ENCODE measurements around the gene ABHD17C. TPM values are rescaled to one million over a fixed set of nuclear protein-coding genes. Genes with fewer than 3 reads are reported as not detected.

Gene ABHD17C
- total and polyA plus RNA-seq, 2 experiments from 2014 or later = 11.3 to 23.8 TPM

GRCh38 chr15:80722811-80723210 is 27.7 kb downstream of the ABHD17C start:
- H4K20me1 ChIP-seq (replicated peaks; ENCODE audit: insufficient read depth) = 0 out of 2 replicates have a peak, but pooled peaks cover 3% of the 10 kb centered on the region
- H3F3A ChIP-seq (replicated peaks; ENCODE audit: low read depth) = no peaks in the 10 kb centered on the region
- no peak overlapping the region for H3K4me3 ChIP-seq
- peaks cover 11% of the 10 kb centered on the region for H3K36me3 ChIP-seq (ENCODE audit: insufficient read depth)
- Mint-ChIP-seq H3K27ac (no peak overlapping the region), H3K4me3 (no peak overlapping the region), H3K4me1 (peaks cover 10% of the 10 kb centered on the region), H3K27me3 (ENCODE audit: insufficient read depth, low read depth, poor library complexity) (no peaks in the 10 kb centered on the region), H3K36me3 (ENCODE audit: low read depth) (peaks cover 33% of the 10 kb centered on the region), H3K9me3 (peaks cover 25% of the 10 kb centered on the region)
- TF ChIP-seq JUNB (IDR thresholded peaks at IDR 0.05; ENCODE audit: unreplicated experiment) = no peak
- no peak for TF ChIP-seq EZH2phosphoT487 (IDR thresholded peaks at IDR 0.05; ENCODE audit: unreplicated experiment)
- TF ChIP-seq CREB1 (CRISPR knock-in tag; IDR thresholded peaks at IDR 0.05; ENCODE audit: low read depth) = no peak
- TF ChIP-seq, protein P1, sequence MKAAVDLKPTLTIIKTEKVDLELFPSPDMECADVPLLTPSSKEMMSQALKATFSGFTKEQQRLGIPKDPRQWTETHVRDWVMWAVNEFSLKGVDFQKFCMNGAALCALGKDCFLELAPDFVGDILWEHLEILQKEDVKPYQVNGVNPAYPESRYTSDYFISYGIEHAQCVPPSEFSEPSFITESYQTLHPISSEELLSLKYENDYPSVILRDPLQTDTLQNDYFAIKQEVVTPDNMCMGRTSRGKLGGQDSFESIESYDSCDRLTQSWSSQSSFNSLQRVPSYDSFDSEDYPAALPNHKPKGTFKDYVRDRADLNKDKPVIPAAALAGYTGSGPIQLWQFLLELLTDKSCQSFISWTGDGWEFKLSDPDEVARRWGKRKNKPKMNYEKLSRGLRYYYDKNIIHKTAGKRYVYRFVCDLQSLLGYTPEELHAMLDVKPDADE (IDR thresholded peaks at IDR 0.05) = no peak
- TF ChIP-seq EZH2 (IDR thresholded peaks at IDR 0.05; ENCODE audit: low read depth, unreplicated experiment) = no peak
- no peak for TF ChIP-seq ZNF462 (CRISPR knock-in tag; IDR thresholded peaks at IDR 0.05)
- no peak for TF ChIP-seq NANOG (IDR thresholded peaks at IDR 0.05; ENCODE audit: borderline replicate concordance)
- TF ChIP-seq ZNF331 (CRISPR knock-in tag; IDR thresholded peaks at IDR 0.05; ENCODE audit: low read depth) = no peak
- no peak for TF ChIP-seq CTCF (conservative IDR thresholded peaks at IDR 0.05; ENCODE audit: low read depth in 2 of 2)
- no peak for TF ChIP-seq REST (IDR thresholded peaks at IDR 0.05; ENCODE audit: unreplicated experiment)
- no peak for TF ChIP-seq ZNF114 (CRISPR knock-in tag; IDR thresholded peaks at IDR 0.05)
- no peak for TF ChIP-seq POLR2AphosphoS5 (IDR thresholded peaks at IDR 0.05; ENCODE audit: low read depth)
- no peak for TF ChIP-seq STAT1 (IDR thresholded peaks at IDR 0.05; ENCODE audit: unreplicated experiment)
- no peak overlapping the region for H2AFZ ChIP-seq
- H3K4me1 ChIP-seq (ENCODE audit: insufficient read depth) = no peaks in the 10 kb centered on the region; the same call in 1 of the 2 replicates
- peaks cover 40% of the 10 kb centered on the region for H3K79me2 ChIP-seq (replicated peaks; ENCODE audit: insufficient read depth)
- H3K9me2 ChIP-seq (ENCODE audit: insufficient read depth) = no peaks in the 10 kb centered on the region
- no peaks in the 10 kb centered on the region for H3K27me3 ChIP-seq (ENCODE audit: insufficient read depth)
- ATAC-seq = no peak
- no peak for DNase-seq (ENCODE audit: low spot score)
- H3K4me2 ChIP-seq = no peak overlapping the region
- no peak overlapping the region for H3K27ac ChIP-seq (ENCODE audit: low read depth)
